Measurements from ENCODE around the gene INPP4B. TPM values are rescaled to one million over a fixed set of nuclear protein-coding genes. Genes with fewer than 3 reads are reported as not detected.

Gene INPP4B
- polyA plus RNA-seq, 1 of the 3 experiments (the other 2 are of a cell fraction): 0.08 TPM

- H3K36me3 ChIP-seq (replicated peaks in 1 of 2; ENCODE audit: control insufficient read depth in 1 of 2, insufficient read depth in 2 of 2, low read length in 1 of 2): no peaks in the 10 kb centered on the region
- H3K9ac ChIP-seq: no peak overlapping the region
- H3K9me2 ChIP-seq: no peaks in the 10 kb centered on the region
- no peak for DNase-seq
- CTCF ChIA-PET: interaction anchor here (1.5 kb wide), 1 partner anchor 1027 kb away, joined by 3 read pairs; no protein-coding TSS in a partner anchor
- H2AFZ ChIP-seq (ENCODE audit: low read depth): no peak overlapping the region
- H3K4me3 ChIP-seq (ENCODE audit: low read depth in 2 of 2, low read length in 1 of 2): no peak overlapping the region
- H4K20me1 ChIP-seq (ENCODE audit: insufficient read depth): no peaks in the 10 kb centered on the region
- H3K4me1 ChIP-seq (ENCODE audit: control insufficient read depth in 1 of 2, insufficient read depth in 2 of 2, low read depth in 1 of 2, low read length in 1 of 2): peaks cover 0 to under 1% of the 10 kb centered on the region in 2 experiments; a peak in 1 of 4 replicates
- H3K27ac ChIP-seq (ENCODE audit: low read depth in 2 of 2, low read length in 1 of 2): no peak overlapping the region
- 76% methylated on average over 2 of the region's 2 CpGs for WGBS (ENCODE audit: low lambda C conversion rate)
- POLR2A ChIA-PET: no interaction called here
- H3K9me3 ChIP-seq: no peaks in the 10 kb centered on the region
- no peaks in the 10 kb centered on the region for H3K27me3 ChIP-seq (ENCODE audit: insufficient read depth)
- TF ChIP-seq RXRA (IDR thresholded peaks at IDR 0.05; ENCODE audit: borderline replicate concordance, low read depth): no peak
- no peak for TF ChIP-seq GATA2 (CRISPR knock-in tag; IDR thresholded peaks at IDR 0.05)
- no peak for TF ChIP-seq TCF12 (IDR thresholded peaks at IDR 0.05)
- TF ChIP-seq SIN3A (IDR thresholded peaks at IDR 0.05; ENCODE audit: borderline replicate concordance, low read depth, low read length): no peak
- TF ChIP-seq EZH2phosphoT487 (IDR thresholded peaks at IDR 0.05; ENCODE audit: borderline replicate concordance, low read depth): no peak
- TF ChIP-seq USF1 (IDR thresholded peaks at IDR 0.05; ENCODE audit: borderline replicate concordance, low read depth): no peak
- TF ChIP-seq FOXM1 (IDR thresholded peaks at IDR 0.05; ENCODE audit: low read depth): no peak
- no peak for TF ChIP-seq YY1 (IDR thresholded peaks at IDR 0.05; ENCODE audit: low read depth)
- no peak overlapping the region for H3K4me2 ChIP-seq
- no peaks in the 10 kb centered on the region for H3K79me2 ChIP-seq (ENCODE audit: insufficient read depth)
- H3F3A ChIP-seq (replicated peaks; ENCODE audit: insufficient read depth): peaks cover 8% of the 10 kb centered on the region
Observed at GRCh38 chr4:142373610-142374009, 472.5 kb downstream of the INPP4B start.

- Histone ChIP-seq H3K27ac (ENCODE audit: low read depth in 2 of 2, low read length in 1 of 2) (no peak overlapping the region), H3F3A (replicated peaks; ENCODE audit: insufficient read depth) (peaks cover 5% of the 10 kb centered on the region), H2AFZ (ENCODE audit: low read depth) (no peak overlapping the region), H3K4me1 (ENCODE audit: control insufficient read depth in 1 of 2, insufficient read depth in 2 of 2, low read depth in 1 of 2, low read length in 1 of 2) (no peaks in the 10 kb centered on the region; a peak in 1 of 4 replicates), H3K36me3 (replicated peaks in 1 of 2; ENCODE audit: control insufficient read depth in 1 of 2, insufficient read depth in 2 of 2, low read length in 1 of 2) (no peaks in the 10 kb centered on the region), H3K9me2 (no peaks in the 10 kb centered on the region), H3K9me3 (no peaks in the 10 kb centered on the region), H3K9ac (no peak overlapping the region), H4K20me1 (ENCODE audit: insufficient read depth) (no peaks in the 10 kb centered on the region), H3K4me2 (no peak overlapping the region), H3K4me3 (ENCODE audit: low read depth in 2 of 2, low read length in 1 of 2) (no peak overlapping the region), H3K27me3 (ENCODE audit: insufficient read depth) (no peaks in the 10 kb centered on the region), H3K79me2 (ENCODE audit: insufficient read depth) (no peaks in the 10 kb centered on the region)
- 97% methylated on average over 2 of the region's 2 CpGs for WGBS (ENCODE audit: low lambda C conversion rate)
- no peak for DNase-seq
- ChIA-PET POLR2A (no interaction called here), CTCF (no interaction called here)
- TF ChIP-seq MAX (IDR thresholded peaks at IDR 0.05; ENCODE audit: low read depth): no peak
- no peak for TF ChIP-seq FOXM1 (IDR thresholded peaks at IDR 0.05; ENCODE audit: low read depth)
- no peak for TF ChIP-seq RXRA (IDR thresholded peaks at IDR 0.05; ENCODE audit: borderline replicate concordance, low read depth)
- no peak for TF ChIP-seq POLR2AphosphoS5 (IDR thresholded peaks at IDR 0.05; ENCODE audit: low read depth, low read length)
- no peak for TF ChIP-seq RCOR1 (IDR thresholded peaks at IDR 0.05; ENCODE audit: low read length)
- no peak for TF ChIP-seq SIN3A (IDR thresholded peaks at IDR 0.05; ENCODE audit: borderline replicate concordance, low read depth, low read length)
- TF ChIP-seq TAF1 (IDR thresholded peaks at IDR 0.05; ENCODE audit: borderline replicate concordance, low read depth, low read length): no peak
- TF ChIP-seq MEF2A (IDR thresholded peaks at IDR 0.05; ENCODE audit: borderline replicate concordance, low read depth): no peak
- no peak for TF ChIP-seq EZH2phosphoT487 (IDR thresholded peaks at IDR 0.05; ENCODE audit: borderline replicate concordance, low read depth)
- TF ChIP-seq USF2 (IDR thresholded peaks at IDR 0.05; ENCODE audit: borderline replicate concordance, low read depth, low read length): no peak
- TF ChIP-seq YY1 (IDR thresholded peaks at IDR 0.05; ENCODE audit: low read depth): no peak
- no peak for TF ChIP-seq CHD2 (IDR thresholded peaks at IDR 0.05; ENCODE audit: low read length, partially characterized antibody)
- no peak for TF ChIP-seq NRF1 (IDR thresholded peaks at IDR 0.05; ENCODE audit: low read depth, low read length)
- no peak for TF ChIP-seq FOXJ3 (CRISPR knock-in tag; IDR thresholded peaks at IDR 0.05)
- no peak for TF ChIP-seq NFIC (IDR thresholded peaks at IDR 0.05; ENCODE audit: borderline replicate concordance)
Observed at GRCh38 chr4:142372530-142373260, 473.4 kb downstream of the INPP4B start.
